Urothelium cell line (cell line): ENCODE results near the gene CHST11.
A peak's percentile ranks its signal among the peaks of the same experiment; 100 is the strongest.

Source experiments
- DNase-seq: peaks from one replicate; pipeline ENCODE4 v3.0.0; 2011; ENCODE audit warnings: low spot score, mixed read lengths
- FAIRE-seq: peaks from 2 replicates; lab custom pipeline; 2011; peaks lifted over from hg19 to GRCh38; lab: Jason Lieb, UNC

The CHST11 gene

GRCh38 chr12:104575442-104576186 lies 118.9 kb downstream of the CHST11 start:
- no peak for DNase-seq
- FAIRE-seq, result no peak

DNA sequence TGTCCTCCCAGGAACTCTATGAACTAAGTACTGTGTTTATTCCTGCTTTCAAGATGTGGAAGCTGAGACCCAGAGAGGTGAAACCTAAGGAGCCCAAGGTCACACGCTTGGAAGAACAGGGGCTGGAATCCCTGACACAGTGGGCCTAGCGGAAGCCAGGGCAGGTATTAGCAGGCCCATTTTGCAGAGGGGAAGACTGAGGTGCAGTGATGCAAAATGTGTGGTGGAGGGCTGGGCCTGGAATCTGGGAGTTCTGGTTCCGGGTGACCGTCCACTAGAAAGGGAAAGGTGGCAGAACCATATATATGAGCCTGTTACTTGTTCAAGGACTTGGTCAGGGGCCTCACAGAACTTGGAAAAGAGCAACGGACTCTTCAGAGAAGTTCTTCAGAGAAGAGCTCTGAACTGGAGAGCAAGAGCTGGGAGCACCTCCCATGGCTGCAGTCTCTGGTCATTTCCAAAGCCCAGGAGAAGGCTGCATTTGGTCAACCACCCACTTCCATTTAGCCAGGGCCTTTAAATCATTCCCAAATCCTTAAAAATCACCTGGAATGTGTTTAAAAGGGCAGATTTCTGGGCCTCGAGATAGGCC lies 119.5 kb downstream of the CHST11 start:
- no peak for FAIRE-seq

GRCh38 chr12:104576980-104577580 lies 120.3 kb downstream of the CHST11 start:
- no peak for FAIRE-seq
- no peak for DNase-seq

More for the DNA sequence above, 119.5 kb downstream of the CHST11 start:
- DNase-seq, result no peak

DNA sequence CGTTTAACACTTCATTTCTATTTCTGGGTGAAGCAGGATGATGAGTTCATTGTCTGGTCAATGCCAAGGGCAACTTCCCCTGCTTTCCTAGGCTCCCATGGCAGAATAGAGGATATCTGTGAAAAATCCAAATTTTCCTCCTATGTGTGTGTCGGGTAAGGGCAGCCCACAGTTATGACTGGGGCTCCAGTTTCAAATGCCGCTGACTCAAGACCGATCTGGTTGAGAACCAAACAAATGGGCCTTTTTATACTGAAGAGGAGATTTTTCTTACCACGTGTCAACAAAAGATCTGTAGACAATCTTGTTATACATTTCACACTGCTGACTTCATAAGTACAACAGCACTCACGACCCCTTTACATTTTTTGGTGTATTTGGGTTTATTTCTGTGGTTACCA lies 120.8 kb downstream of the CHST11 start:
- DNase-seq (no peak), FAIRE-seq (no peak)

- peak; percentile 50 for DNase-seq
- no peak for FAIRE-seq
Observed at GRCh38 chr12:104578453-104578852, 121.7 kb downstream of the CHST11 start.

DNA sequence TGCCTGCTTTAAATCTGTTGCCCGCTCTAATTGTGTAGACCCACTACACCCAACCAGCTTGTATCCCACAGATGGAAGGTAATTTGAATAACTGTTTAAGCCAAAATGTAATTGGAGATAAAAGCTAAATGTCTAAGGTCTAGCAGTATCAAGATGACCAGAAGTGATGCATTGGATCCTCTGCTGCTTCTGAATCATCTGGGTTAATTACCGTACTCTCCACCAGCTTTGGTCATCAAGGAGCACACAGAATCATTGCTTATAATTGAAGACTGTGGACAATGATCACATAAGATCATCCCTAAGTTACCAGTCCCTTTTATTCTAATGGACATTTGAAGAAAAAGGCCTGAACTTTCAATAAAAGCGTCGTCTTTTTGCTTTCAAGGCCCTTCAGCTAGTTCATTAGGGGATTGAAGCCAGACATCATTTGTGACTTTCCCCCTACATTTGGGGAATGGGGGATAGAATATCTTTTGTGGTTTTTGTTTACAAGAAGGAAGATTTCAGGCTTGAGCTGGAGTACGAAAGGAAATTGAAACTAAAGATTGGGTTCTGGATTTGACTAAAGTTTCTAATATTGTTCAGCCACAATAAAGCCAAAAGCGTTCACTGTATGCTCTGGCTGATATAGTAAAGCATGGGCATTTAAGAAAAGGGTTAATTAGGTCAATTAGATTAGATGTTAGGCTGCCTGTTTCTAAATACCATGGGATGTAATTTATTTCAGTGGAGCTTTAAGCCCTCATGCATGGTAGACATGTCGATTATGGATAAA lies 123.2 kb downstream of the CHST11 start:
- no peak for FAIRE-seq
- DNase-seq, result no peak

DNA sequence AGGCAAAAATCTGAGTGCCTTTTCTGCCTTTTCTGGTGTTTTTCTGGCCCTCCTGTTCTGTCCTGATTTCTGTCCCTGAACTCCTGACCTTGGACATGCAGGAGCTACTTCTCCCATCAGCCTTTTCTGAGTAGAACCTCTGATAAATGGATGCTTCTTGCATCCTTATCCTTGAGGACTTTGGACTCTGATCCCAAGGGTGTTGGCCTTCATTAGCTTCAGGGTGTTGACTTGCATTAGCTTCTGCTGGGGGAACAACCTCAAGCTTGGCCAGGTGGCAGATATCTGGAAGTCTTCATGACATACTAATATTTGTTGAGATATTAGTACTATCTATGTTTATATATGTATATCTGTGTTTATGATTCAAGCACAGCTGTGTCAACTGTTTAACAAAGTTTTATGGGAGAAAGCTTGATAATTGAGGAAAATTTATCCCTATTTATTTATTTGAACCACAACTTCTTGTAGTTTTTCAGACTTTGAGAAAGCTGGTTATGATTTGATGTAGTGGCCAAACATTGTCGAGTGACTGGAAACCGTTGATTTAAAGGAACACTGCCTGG lies 124.3 kb downstream of the CHST11 start:
- FAIRE-seq (no peak), DNase-seq (no peak)

DNA sequence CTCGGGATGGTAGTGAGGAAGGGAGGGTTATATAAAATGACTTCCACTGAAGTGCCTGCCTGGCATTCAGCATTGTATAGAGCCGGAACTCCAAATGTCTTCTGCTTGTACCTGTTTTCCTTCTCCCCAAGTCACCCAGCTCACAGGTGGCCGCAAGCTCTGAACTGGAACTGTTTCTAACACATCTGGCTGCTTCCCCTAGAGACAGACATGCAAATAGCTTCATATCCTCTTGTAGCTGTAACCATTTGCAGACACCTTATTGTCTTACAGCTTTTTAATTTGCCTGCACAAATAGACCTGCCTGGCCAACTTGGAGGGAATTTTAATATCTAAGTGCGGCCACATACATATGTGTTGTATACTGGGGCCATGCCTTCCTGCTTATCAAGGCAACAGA lies 126.0 kb downstream of the CHST11 start:
- FAIRE-seq (no peak), DNase-seq (no peak)

- no peak for FAIRE-seq
Observed at GRCh38 chr12:104583301-104583700, 126.6 kb downstream of the CHST11 start.

DNA sequence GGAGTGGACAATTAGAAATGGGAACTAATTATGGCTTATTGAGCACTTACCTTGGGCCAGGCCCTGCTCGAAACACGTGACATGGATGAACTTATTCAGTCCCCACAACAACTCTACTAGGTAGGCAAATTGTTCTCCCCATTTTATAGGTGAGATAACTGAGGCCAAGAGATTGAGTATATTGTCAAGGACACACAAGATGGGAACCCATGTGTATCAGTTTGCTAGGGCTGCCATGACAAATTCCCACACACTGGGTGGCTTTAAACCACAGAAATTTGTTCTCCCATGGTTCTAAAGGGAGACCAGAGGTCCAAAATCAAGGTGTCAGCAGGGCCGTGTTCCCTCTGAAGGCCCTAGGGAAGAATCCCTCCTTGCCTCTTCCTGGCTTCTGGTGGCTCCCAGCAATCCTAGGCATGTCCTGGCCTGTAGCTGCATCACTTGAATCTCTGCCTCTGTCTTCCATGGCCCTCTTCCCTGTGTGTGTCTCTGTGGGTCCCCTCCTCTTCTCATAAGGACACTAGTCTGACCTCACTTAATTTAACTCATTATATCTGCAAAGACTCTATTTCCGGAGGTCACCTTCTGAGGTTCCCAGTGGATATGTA lies 128.8 kb downstream of the CHST11 start:
- FAIRE-seq (no peak), DNase-seq (no peak)

More at GRCh38 chr12:104583301-104583700, 126.6 kb downstream of the CHST11 start:
- DNase-seq, result no peak

- DNase-seq, result no peak
- no peak for FAIRE-seq
Observed at GRCh38 chr12:104586351-104586919, 129.7 kb downstream of the CHST11 start.

DNA sequence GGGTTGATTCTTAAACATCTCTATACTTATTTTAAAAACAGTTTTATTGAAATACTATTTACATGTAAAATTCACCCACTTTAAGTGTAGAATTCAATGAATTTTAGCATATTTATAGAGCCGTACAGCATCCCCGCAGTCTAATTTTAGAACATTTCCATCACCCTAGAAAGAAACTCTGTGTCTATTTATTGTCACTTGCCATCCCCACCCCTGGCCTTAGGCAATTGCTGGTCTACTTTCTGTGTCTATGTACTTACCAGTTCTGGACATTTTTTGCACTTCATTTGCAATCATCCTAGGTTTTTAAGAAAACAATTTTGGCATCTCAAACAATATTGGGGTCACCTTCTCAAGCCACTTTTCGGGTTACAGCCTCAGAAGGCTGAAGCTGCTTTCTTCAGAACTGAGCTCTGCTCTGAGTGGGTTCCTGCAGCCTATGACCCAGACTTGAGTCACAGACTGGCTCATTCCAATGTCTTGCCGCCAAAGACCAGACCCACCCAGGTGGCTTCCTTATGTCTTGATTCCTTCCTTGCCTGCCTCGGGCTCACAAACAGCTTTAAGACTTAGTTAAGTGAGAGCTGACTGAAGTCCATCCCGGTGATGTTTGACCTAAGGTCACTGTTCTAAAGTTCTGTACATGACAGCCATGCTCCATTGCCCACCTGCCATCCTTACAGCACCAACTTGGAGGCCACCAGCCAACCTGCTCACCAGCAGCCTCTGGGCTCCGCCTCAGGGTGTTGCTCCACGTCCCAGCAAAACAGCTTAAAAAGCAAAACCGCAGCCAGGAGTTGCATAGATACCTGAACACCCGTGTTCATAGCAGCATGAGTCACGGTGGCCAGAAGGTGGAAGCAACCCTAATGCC lies 131.5 kb downstream of the CHST11 start:
- no peak for FAIRE-seq
- DNase-seq, result peak; percentile 55

DNA sequence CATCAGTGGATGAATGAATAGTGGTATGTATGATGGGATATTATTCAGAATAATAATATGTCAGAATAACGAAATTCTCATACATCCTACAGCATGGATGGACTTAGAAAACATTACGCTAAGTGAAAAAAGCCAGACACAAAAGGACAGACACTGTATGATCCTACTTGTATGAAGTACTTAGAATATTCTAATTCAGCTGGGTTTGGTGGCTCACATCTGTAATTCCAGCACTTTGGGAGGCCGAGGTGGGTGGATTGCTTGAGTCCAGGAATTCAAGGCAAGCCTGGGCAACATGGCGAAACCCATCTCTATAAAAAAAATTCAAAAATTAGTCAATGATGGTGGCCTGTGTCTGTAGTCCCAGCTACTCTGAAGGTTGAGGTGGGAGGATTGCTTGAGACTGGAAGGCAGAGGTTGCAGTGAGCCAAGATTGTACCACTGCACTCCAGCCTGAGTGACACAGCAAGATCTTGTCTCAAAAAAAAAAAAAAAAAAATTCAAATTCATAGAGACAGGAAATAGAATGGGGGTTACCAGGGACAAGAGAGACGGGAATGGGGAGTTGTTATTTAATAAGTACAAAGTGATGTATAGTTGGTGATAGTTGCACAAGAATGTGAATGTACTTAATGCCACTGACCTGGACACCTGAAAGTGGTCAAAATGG lies 132.3 kb downstream of the CHST11 start:
- DNase-seq (no peak), FAIRE-seq (no peak)

DNA sequence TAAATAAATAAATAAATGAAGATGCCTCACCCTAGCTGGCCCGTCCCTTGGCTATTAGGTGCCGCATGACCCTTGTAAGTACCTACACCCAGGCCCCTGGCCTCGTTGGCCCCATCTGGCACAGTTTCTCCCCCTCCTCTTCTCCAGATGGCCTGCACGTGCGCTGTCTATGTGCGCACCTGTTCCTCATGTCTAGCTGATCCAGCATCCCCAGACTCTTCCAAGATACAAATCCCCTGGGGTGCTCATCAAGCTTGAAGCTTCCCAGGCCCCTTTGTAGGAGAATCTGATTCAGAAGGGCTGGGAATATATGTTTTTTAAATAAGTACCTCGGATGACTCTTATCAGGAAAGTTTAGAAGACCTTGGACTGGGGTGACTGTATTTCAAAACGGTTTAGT lies 133.3 kb downstream of the CHST11 start:
- FAIRE-seq, result no peak
- DNase-seq, result no peak

- FAIRE-seq (no peak), DNase-seq (no peak)
Observed at GRCh38 chr12:104591257-104591885, 134.6 kb downstream of the CHST11 start.

- DNase-seq (no peak), FAIRE-seq (no peak)
Observed at GRCh38 chr12:104593482-104593881, 136.7 kb downstream of the CHST11 start.

DNA sequence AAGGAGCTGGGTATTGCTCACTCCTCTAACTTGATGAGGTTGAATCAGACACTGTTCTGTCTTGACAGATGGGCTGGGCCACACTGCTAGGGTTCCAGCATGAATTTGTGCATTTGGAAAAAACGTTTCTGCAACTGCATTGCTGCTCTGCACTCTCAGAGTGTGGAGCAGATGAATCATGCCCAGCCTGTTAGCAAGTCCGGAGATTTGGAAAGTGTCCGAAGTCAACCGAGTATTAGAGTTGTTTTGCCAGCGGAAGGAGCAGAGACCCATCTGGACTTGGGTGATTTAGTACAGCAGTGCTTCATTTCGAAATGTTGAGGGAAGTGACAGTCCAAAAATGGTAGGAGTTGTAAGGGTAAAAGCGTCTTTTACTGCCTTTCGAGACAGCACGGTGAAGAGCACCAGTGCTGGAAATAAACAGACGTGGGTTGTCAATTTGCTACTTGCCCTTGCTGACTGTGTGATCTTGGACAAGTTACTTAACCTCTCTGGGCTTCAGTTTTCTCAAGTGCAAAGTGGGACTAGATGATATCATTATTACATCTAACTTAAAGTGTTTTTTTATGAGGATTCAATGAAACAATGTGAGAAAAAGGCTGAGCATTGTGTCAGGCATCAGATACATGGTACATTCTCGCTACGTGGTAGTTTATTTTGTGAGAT lies 139.5 kb downstream of the CHST11 start:
- DNase-seq (peak; percentile 42), FAIRE-seq (no peak)
